Dedifferentiated amniotic fluid mesenchymal stem cell (primary cell): ENCODE results near the gene PAFAH1B2.
"Not testable (repeated sequence)": the region's sequence is repeated elsewhere in the genome, so short reads cannot be mapped to it uniquely, and the experiment has no call there.

Experiments used
- DNase-seq: peaks from one replicate; pipeline ENCODE4 v3.0.0-alpha.2; 2016; ENCODE audit errors: extremely low spot score

Gene PAFAH1B2

GRCh38 chr11:117172724-117173421, 28.8 kb downstream of the PAFAH1B2 start:
- DNase-seq, result no peak

GRCh38 chr11:117175104-117175503, 31.0 kb downstream of the PAFAH1B2 start:
- no peak for DNase-seq

- no peak for DNase-seq
Observed at GRCh38 chr11:117175781-117176180, 31.7 kb downstream of the PAFAH1B2 start.

DNA sequence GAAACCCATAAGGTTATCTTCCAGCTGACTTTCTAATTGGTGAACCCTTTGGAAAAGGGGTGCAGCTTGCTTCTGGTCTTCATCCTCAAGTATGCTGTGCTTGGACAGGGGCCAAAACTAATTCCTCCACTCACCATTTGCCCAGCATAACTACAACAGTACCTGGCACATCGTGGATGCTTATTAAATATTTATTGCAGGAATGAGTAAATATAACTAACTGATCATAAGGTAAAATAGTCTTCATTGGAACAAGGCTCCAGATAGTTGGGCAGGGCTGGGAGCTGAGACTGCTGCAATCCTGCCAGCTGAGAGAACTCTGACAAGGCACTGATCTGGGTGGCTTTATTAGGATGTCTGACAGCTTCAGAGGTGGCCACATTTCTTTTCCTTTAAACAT, 32.1 kb downstream of the PAFAH1B2 start:
- DNase-seq, result no peak

- DNase-seq, result no peak
Observed at GRCh38 chr11:117177534-117178209, 33.6 kb downstream of the PAFAH1B2 start.

DNA sequence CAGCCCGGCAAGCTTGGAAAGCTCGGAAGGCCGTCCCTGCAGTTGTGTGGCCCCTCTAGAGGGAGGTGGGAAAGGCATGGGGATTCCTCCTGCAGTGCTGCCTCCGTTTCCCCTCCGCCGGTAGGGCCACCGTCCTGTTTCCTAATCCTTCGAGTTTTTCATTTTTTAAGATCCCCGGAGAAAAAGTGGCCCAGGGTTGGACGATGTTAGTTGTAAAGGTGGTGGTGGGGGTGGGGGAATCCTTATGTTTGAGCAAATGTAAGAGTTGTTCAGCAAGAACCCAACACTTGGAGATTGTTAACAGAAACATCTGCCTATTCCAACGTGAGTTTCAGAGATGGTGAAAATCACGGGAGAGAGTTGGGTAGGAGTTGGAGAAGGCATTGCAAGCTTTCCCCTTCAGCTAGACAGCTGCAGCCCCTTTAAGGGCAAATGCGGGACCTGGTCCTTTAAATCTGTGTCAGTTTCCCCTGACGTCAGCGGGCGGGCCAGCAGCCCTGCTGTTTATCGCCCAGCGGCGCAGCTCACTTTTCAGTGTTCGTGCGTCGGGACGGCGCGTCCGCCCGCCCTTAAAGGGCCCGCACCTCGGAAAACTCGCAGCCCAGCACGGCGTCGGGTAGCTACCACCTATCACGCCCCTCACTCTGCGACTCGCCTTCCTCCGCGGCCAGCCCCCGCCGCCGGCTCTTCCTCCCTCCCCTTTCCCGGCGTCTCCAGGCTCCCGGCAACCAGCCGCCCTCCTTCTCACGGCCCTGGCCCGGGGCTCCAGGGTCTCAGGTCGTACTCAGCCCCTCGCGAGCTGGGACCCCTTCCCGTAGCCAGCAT, 34.3 kb downstream of the PAFAH1B2 start, which contains the start of gene SIDT2:
Gene SIDT2, plus strand, starts transcription at position 534 of the 825 bp plus-strand sequence. CDS start 521 bp downstream, outside the sequence.
- DNase-seq, result peak; percentile 86

GRCh38 chr11:117179048-117179999, 35.2 kb downstream of the PAFAH1B2 start:
- DNase-seq, result no peak

- DNase-seq, result peak; percentile 33
Observed at GRCh38 chr11:117180020-117180419, 35.9 kb downstream of the PAFAH1B2 start.

GRCh38 chr11:117180661-117181585, 36.8 kb downstream of the PAFAH1B2 start:
- no peak for DNase-seq

DNA sequence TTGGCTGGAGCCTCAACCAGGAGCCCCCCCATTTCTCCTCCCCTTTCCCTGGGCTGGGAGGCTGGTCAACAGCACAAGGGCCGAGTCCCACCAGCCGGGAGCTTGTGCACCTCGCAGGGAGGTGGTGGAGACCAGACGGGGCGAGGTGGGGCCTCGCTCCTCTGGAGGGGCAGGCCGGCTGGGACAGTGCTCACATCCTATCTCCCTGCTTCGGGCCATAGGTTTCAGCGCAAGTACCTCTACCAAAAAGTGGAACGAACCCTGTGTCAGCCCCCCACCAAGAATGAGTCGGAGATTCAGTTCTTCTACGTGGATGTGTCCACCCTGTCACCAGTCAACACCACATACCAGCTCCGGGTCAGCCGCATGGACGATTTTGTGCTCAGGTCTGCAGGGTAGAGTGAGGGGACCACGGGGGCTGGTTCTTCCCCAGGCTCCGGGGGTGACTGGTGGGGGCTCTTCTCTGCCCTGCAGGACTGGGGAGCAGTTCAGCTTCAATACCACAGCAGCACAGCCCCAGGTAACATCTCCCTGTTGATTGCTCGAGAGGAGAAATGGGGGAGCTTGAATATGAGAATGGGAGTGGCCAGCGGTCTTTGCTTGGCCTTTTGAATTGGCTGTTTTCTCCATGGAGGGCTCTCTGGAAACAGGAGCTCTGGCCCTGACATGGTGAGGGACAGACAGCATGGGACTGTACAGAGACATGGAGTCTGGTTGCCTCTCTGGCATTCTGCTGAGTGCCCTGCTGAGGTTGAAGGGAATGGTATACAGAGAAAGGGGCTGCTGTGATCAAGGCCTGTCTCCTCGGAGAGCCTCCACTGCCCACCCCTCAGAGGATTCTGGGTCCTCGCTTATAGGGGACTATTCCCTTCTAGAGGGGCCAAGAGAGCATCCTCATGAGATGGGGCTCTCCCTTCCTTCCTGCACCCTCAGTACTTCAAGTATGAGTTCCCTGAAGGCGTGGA, 37.8 kb downstream of the PAFAH1B2 start:
- DNase-seq, result no peak

- DNase-seq, result no peak
Observed at GRCh38 chr11:117182551-117182935, 38.5 kb downstream of the PAFAH1B2 start.

GRCh38 chr11:117183178-117183577, 39.1 kb downstream of the PAFAH1B2 start:
- DNase-seq, result not testable (repeated sequence)

GRCh38 chr11:117183724-117184349, 39.8 kb downstream of the PAFAH1B2 start:
- no peak for DNase-seq

GRCh38 chr11:117185736-117186430, 41.8 kb downstream of the PAFAH1B2 start:
- DNase-seq, result no peak

- DNase-seq, result no peak
Observed at GRCh38 chr11:117186431-117186761, 42.3 kb downstream of the PAFAH1B2 start.

GRCh38 chr11:117187007-117187406, 42.9 kb downstream of the PAFAH1B2 start:
- no peak for DNase-seq

- no peak for DNase-seq
Observed at GRCh38 chr11:117187428-117187798, 43.3 kb downstream of the PAFAH1B2 start.
